Right atrium auricular region (tissue), 2 donors: ENCODE measurements around the gene ULK2. TPM values are rescaled to one million over a fixed set of nuclear protein-coding genes. Genes with fewer than 3 reads are reported as not detected.
"Not testable (repeated sequence)": the region's sequence is repeated elsewhere in the genome, so short reads cannot be mapped to it uniquely, and the experiment has no call there.

Experiments
- DNase-seq: peaks from one replicate; pipeline ENCODE4 v3.0.0-alpha.2; 2019; ENCODE audit warnings: low spot score
- H3K27ac ChIP-seq, 2 donors: fragments of 200-600 bp; sonication (generic); 1 replicate in 1 of 2; 2 replicates in 1 of 2; pipeline ENCODE4 v1.5.1; 2016 to 2019
- H3K27me3 ChIP-seq, 2 donors: fragments of 200-600 bp; sonication (generic); one replicate each; pipeline versions ENCODE4 v1.5.1 to v1.6.0; 2017 to 2019
- H3K36me3 ChIP-seq: fragments of 200-600 bp; sonication (generic); one replicate; pipeline ENCODE4 v1.5.1; 2016
- H3K4me1 ChIP-seq, 2 donors: fragments of 200-600 bp; sonication (generic); one replicate each; pipeline versions ENCODE4 v1.5.1 to v1.6.0; 2017 to 2019
- H3K4me3 ChIP-seq, 2 donors: fragments of 200-600 bp; sonication (generic); 1 replicate in 1 of 2; 2 replicates in 1 of 2; pipeline ENCODE4 v1.5.1; 2017 to 2019; ENCODE audit warnings: mild to moderate bottlenecking in 1 of 2, moderate library complexity in 1 of 2
- H3K9me3 ChIP-seq, 2 donors: fragments of 200-600 bp; sonication (generic); one replicate each; pipeline ENCODE4 v1.5.1; 2019
- CTCF ChIP-seq, 2 donors: fragments of 200-600 bp; sonication (generic); IDR thresholded peaks; one replicate each; pipeline ENCODE4 v1.5.1; 2019; ENCODE audit warnings: antibody characterized with exemption in 2 of 2
- total RNA-seq, 2 donors: library from RNA; depleted of rRNA; stranded (reverse); fragments of >200 nt; gene quantifications; one replicate each; pipeline ENCODE4 v1.1.0, GENCODE V29; 2016

ULK2 gene
- total RNA-seq, 2 donors from 2014 or later = 18.4 to 20.3 TPM

- Histone ChIP-seq H3K9me3 (no peaks in the 10 kb centered on the region), H3K4me3 (no peak overlapping the region), H3K4me1 (no peaks in the 10 kb centered on the region), H3K27ac (no peak overlapping the region), H3K27me3 (no peaks in the 10 kb centered on the region), H3K36me3 (peaks cover 7% of the 10 kb centered on the region)
- TF ChIP-seq CTCF (IDR thresholded peaks at IDR 0.05) = no peak
- DNase-seq = peak; percentile 38
Measured at GRCh38 chr17:19769946-19770652, 97.6 kb downstream of the ULK2 start.

DNA sequence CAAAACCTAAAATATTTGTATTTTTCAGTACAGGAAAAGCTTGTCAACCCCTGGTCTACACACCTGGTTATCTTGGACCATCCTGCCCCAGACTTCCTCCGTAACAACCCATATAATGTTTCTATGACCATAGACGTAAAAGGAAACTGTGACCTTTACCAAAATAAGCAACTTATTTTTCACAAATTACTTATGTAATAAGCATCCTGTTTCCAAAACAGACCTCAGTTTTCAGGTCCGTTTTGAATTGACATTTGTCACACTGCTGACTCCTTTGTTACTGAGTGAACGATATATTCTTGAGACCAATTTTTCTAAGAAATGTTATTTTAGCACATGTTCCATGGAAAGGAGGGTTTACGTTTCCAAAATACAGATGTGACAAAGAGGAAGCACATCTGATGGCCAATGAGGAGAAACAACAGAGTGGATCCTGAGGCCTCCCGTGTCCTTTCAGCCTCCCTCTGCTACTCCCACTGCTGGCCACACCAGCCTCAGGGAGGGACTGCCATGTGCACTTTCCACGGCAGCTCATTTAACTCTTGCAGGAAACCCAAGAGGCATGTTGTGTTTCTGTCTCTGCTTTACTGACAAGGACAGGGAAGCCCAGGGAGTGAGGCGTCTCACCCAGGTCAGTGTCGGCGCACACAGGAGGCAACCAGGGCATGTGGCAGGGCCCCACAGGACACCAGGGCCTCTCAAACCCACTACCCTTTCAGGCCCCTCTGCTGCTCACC is 99.5 kb downstream of the ULK2 start:
- TF ChIP-seq CTCF (IDR thresholded peaks at IDR 0.05) = no peak
- Histone ChIP-seq H3K4me3 (no peak overlapping the region), H3K4me1 (no peaks in the 10 kb centered on the region), H3K9me3 (no peaks in the 10 kb centered on the region), H3K36me3 (no peaks in the 10 kb centered on the region), H3K27ac (no peak overlapping the region), H3K27me3 (no peaks in the 10 kb centered on the region)
- DNase-seq = peak; percentile 50

DNA sequence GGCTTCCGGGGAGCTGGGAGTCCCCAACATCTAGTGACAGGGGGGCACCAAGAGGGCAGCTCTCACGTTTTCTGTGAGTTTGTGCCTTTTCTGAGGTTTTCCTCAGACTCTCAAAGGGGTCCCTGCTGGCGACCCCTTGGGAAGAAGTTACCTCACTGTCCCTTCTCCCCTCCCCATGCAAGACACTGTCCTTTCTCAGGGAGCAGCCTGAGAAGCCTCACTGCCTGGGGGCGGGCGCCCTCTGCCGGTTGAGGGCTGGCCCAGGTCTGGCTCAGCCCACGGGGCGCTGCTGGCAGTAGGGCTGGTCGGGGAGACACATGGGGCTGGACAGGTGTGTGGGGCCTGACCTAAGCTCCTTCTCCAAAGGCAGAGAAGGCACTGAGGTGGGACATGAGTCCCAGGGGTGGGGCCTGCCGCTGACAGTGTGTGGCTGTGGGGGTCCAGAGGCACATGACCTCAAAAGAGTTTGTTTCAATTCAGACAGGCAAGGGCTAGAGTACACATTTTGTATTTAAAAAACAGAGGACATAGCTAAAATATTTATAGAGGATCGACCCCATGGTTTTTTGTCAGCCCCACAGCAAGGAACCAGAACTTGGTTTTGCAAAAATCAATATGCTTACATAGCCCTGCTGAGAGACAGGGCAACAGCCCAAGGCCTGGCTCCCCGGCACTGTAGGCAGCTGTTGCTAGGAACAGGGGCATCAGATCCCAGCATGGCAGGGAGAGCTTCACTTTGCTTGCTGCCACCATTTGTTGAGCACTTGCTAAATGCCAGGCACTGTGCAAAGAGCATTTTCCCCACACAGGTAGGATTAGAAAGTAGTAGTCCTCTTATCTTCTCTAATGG is 101.1 kb downstream of the ULK2 start:
- DNase-seq = peak; percentile 77
- H3K4me3 ChIP-seq = no peak overlapping the region
- no peaks in the 10 kb centered on the region for H3K27me3 ChIP-seq
- H3K36me3 ChIP-seq = no peaks in the 10 kb centered on the region
- peaks cover 0 to 7% of the 10 kb centered on the region in 2 donors for H3K4me1 ChIP-seq
- H3K27ac ChIP-seq = no peak overlapping the region
- H3K9me3 ChIP-seq = no peaks in the 10 kb centered on the region
- TF ChIP-seq CTCF (IDR thresholded peaks at IDR 0.05) = peak; percentile 91 to 96

DNA sequence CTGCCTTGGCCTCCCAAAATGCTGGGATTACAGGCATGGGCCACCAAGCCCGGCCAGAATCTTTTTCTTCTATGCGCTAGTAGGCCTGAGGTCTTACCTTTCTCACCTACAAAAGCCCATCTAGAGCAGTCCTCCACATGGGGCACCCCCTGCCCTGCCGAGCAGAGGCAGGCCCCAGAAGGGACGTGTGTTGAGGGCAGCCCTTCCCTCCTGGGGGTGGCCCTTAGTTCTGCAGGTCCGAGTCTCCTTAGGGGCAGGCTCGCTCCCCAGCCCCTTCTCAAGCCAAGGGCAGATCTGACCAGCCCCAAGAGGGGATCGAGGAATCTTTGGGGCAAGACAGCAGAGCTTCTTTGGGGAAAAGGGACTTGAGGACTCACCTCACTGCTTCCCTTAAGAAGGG is 101.7 kb downstream of the ULK2 start:
- Histone ChIP-seq H3K9me3 (no peaks in the 10 kb centered on the region), H3K36me3 (no peaks in the 10 kb centered on the region), H3K4me1 (peaks cover 0 to 7% of the 10 kb centered on the region in 2 donors), H3K27me3 (no peaks in the 10 kb centered on the region), H3K27ac (no peak overlapping the region), H3K4me3 (no peak overlapping the region)
- peak; percentile 40 for DNase-seq
- TF ChIP-seq CTCF (IDR thresholded peaks at IDR 0.05) = no peak

GRCh38 chr17:19763991-19764390 is 103.7 kb downstream of the ULK2 start:
- H3K36me3 ChIP-seq, H3K4me1 ChIP-seq, H3K27ac ChIP-seq, DNase-seq, H3K9me3 ChIP-seq, H3K4me3 ChIP-seq, H3K27me3 ChIP-seq: not testable (repeated sequence)

- H3K9me3 ChIP-seq = no peaks in the 10 kb centered on the region
- no peak for TF ChIP-seq CTCF (IDR thresholded peaks at IDR 0.05)
- peak; percentile 18 for DNase-seq
- no peak overlapping the region for H3K27ac ChIP-seq
- no peaks in the 10 kb centered on the region for H3K27me3 ChIP-seq
- no peak overlapping the region for H3K4me3 ChIP-seq
- no peaks in the 10 kb centered on the region for H3K36me3 ChIP-seq
- H3K4me1 ChIP-seq = peaks cover 0 to 7% of the 10 kb centered on the region in 2 donors
Measured at GRCh38 chr17:19763416-19763815, 104.3 kb downstream of the ULK2 start.
